GM18868 (cell line): ENCODE measurements around the gene ARFGAP1.

Experiments used
- ATAC-seq: cut with Tn5 transposase; IDR thresholded peaks from one replicate; pipeline ENCODE4 v1.9.1; 2021; ENCODE audit warnings: mild to moderate bottlenecking, moderate library complexity; ENCODE audit not compliant: unreplicated experiment

ARFGAP1 gene

GRCh38 chr20:63276956-63277355 lies 4.3 kb downstream of the ARFGAP1 start:
- no peak for ATAC-seq

GRCh38 chr20:63277466-63278272 lies 5.1 kb downstream of the ARFGAP1 start:
- ATAC-seq, result no peak

GRCh38 chr20:63278661-63279060 lies 6.0 kb downstream of the ARFGAP1 start:
- no peak for ATAC-seq

- ATAC-seq, result no peak
These were observed 7.3 kb downstream of the ARFGAP1 start for GRCh38 chr20:63279931-63280330.

- ATAC-seq, result no peak
These were observed 7.8 kb downstream of the ARFGAP1 start for GRCh38 chr20:63280371-63280770.

GRCh38 chr20:63280929-63281545 lies 8.4 kb downstream of the ARFGAP1 start:
- no peak for ATAC-seq

- no peak for ATAC-seq
These were observed 9.4 kb downstream of the ARFGAP1 start for GRCh38 chr20:63281742-63282665.

- ATAC-seq, result no peak
These were observed 10.3 kb downstream of the ARFGAP1 start for GRCh38 chr20:63282946-63283345.

- no peak for ATAC-seq
These were observed 10.9 kb downstream of the ARFGAP1 start for GRCh38 chr20:63283397-63284082.

- ATAC-seq, result no peak
These were observed 11.4 kb downstream of the ARFGAP1 start for GRCh38 chr20:63284083-63284440.

GRCh38 chr20:63284544-63284949 lies 11.9 kb downstream of the ARFGAP1 start:
- no peak for ATAC-seq

- ATAC-seq, result no peak
These were observed 12.4 kb downstream of the ARFGAP1 start for GRCh38 chr20:63284981-63285524.

- no peak for ATAC-seq
These were observed 13.3 kb downstream of the ARFGAP1 start for GRCh38 chr20:63285636-63286615.

GRCh38 chr20:63286781-63287696 lies 14.4 kb downstream of the ARFGAP1 start:
- no peak for ATAC-seq

- no peak for ATAC-seq
These were observed 15.3 kb downstream of the ARFGAP1 start for GRCh38 chr20:63287697-63288580.

GRCh38 chr20:63288581-63289251 lies 16.1 kb downstream of the ARFGAP1 start:
- ATAC-seq, result no peak
